CD4-positive, alpha-beta T cell treated with Interferon gamma for 1 hour (primary cell): ENCODE measurements around the gene KLF15.

Experiments
- DNase-seq: peaks from one replicate; pipeline ENCODE4 v3.0.0-alpha.2; 2020

KLF15 gene

GRCh38 chr3:126360046-126360713 lies 3.0 kb upstream of the KLF15 start:
- DNase-seq = no peak

GRCh38 chr3:126358816-126359181 lies 1.6 kb upstream of the KLF15 start:
- DNase-seq = no peak

GRCh38 chr3:126358038-126358815 lies 1.0 kb upstream of the KLF15 start:
- no peak for DNase-seq

- DNase-seq = peak; percentile 24
These were observed 589 bp downstream of the KLF15 start for GRCh38 chr3:126356373-126357264.

GRCh38 chr3:126355777-126356372 lies 1.3 kb downstream of the KLF15 start:
- no peak for DNase-seq

GRCh38 chr3:126355251-126355650 lies 2.0 kb downstream of the KLF15 start:
- DNase-seq = no peak

- DNase-seq = no peak
These were observed 2.4 kb downstream of the KLF15 start for GRCh38 chr3:126354776-126355175.

GRCh38 chr3:126353694-126354321 lies 3.4 kb downstream of the KLF15 start:
- no peak for DNase-seq

GRCh38 chr3:126352476-126353454 lies 4.4 kb downstream of the KLF15 start:
- DNase-seq = no peak

- DNase-seq = no peak
These were observed 5.3 kb downstream of the KLF15 start for GRCh38 chr3:126351771-126352475.

- DNase-seq = no peak
These were observed 6.0 kb downstream of the KLF15 start for GRCh38 chr3:126351086-126351770.

GRCh38 chr3:126350502-126351085 lies 6.6 kb downstream of the KLF15 start:
- no peak for DNase-seq

- DNase-seq = no peak
These were observed 7.4 kb downstream of the KLF15 start for GRCh38 chr3:126349611-126350501.

GRCh38 chr3:126349071-126349470 lies 8.1 kb downstream of the KLF15 start:
- no peak for DNase-seq

- DNase-seq = no peak
These were observed 8.8 kb downstream of the KLF15 start for GRCh38 chr3:126348308-126348920.

- DNase-seq = no peak
These were observed 9.6 kb downstream of the KLF15 start for GRCh38 chr3:126347543-126348161.

GRCh38 chr3:126346466-126346865 lies 10.7 kb downstream of the KLF15 start:
- DNase-seq = no peak
